ENCODE results near the gene BMAL1.

BMAL1 gene

DNA sequence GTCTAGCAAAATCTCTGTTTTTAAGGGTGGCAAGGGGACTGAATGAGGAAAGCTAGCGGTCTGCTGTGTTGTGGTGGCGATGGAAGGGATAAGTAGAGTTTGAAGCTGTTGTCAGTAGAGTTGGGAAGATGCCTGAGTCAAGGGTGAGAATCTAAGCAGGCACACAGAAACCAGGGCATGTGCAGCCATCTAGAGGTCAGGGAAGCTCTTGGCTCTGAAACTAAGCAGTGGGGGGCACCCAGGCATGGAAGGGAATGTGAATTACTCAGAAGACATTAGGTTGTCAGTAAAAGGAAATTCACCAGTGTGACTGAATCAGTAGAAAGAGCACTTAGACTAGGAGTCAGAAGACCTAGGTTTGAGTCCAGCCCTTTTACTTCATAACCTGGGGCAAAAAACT is 15.4 kb downstream of the BMAL1 start:
- no peak for DNase-seq

DNA sequence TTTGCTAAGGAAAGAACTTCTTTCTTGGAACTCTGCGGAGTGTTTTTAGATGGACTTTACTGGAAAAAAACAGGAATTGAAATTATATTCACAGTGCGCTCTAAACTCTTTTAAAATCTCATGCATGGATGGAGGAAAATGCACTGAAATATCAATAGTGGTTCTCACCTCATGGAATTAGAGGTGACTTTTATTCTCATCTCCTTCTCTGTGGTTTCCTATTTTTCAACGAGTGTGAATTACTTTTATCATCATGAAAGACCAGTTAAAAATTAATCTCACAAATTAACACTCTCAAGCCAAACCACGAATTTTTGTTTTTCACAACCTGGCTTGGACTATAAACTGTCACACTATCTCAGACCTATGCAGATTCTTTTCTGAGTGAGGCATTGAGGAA is 16.6 kb downstream of the BMAL1 start:
- no peak for DNase-seq

DNA sequence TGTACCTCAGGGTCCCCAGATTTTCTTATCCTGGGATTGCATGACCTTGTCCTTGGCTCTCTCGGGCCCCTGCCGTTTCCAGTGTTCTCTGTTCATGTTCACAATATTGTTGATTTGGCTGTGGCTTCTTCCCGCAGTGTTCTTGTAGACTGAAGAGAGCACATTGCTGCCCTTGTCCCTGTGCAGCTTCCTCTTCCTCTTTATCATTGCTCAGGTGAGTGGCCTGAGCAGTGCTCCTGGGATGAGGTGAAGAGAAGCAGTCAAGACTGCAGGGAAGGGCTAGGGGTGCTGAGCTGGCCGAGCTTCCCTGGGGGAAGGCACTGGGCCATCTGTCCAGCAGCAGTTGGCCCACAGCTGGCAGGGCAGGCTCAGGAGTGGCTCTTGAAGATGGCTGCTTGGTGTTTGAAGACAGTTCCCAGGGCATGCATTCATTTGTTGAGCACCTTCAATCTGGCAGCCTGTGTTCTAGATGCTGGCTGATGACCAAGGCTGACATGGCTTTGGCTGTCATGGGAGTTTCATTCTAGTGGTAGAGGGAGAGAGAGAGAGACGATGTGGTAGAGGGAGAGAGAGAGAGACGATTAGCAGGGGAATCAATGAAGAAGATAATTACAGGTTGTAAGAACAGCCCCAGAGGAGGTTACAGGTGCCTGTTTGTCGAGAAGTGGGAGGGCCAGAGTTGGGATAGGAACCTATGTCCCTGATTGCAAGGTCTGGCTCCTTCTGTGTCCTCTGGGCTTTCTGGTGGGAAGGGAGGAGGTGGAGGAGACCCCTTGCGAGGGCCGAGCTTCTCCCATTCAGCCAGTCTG is 17.4 kb downstream of the BMAL1 start:
- no peak for DNase-seq

DNA sequence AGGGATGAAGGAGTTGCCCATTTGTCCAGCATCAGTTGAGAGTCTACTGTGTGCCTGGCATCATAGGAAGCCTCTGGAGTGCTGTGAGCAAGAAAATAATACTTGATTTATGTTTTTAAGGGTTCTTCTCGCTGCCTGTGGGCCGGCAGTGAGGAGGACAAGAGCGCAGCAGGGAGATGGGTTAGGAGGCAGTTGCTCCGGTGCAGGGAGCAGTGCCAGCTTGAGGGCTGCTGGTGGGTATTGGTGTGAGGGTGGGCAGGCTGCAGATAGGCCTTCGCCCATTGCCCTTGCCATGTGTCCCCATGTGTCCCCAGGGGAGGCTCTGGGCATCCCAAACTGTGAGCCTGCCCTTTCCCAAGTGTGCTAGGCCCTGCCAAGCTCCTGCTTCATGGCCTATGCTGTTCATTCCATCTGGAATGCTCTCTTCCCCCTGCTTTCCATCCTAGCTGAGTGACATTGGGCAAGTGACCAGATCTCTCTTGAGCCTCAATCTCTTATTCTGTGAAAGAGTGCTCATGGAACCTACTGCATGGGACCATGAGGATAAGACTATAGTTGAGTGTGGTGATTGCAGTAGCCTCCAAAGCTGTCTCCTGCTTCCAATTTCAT is 19.8 kb downstream of the BMAL1 start:
- no peak for DNase-seq

DNA sequence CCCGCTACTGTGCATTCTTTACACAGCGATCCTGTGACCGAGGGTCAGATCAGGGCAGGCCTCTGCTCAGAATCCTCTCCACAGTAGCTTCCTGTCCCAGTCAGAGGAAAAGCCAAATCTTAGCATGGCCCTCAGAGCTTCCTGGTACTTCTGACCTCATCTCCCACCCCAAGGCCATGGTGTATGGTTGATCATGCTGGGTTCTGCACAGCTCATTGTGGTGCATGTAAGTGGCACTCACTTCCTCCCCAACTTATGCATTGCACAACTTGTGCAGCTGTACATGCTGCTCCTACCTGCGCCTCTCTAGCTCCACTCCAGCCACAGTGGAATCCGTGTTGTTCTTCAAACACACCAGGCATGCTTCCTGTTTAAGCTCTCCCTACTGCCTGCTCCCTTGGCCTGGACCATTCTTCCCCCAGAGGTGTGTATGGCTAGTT is 20.3 kb downstream of the BMAL1 start:
- no peak for DNase-seq

DNA sequence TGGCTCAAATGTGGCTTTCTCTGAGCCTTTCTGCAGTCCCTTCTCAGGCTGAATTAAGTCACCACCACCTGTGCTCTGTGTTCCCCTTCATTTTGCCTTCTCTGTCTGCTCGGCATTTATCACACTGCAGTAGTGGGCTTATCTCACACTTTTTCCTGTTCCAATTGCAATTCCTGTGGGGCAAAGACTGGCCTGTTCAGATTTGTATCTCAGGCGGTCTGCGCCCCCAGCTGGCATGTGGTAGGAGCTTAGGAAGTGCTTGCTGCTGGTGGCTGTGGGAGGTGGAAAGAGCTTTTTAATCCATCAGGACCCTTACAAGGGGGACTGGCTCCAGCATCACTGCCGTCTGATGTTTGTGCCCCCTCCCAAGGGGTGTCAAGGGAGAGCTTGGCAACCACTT is 21.2 kb downstream of the BMAL1 start:
- no peak for DNase-seq

DNA sequence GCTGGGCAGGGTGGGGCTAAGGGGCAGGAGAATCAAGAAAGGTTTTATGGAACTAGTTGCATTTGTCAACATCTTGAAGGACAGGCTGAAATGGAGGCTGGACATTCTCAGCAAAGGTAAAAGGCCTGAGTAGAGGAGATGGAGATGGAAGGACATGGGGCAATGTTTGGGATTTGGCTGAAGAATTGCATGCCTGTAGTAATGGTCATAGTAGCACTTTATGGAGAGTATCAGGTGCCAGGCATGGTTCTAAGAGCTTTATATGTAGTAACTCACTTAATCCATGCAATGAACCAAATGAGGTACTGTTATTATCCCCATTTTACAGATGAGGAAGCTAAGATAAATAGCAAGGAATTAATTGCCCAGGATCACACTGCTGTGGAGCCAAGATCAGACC is 23.9 kb downstream of the BMAL1 start:
- no peak for DNase-seq

DNA sequence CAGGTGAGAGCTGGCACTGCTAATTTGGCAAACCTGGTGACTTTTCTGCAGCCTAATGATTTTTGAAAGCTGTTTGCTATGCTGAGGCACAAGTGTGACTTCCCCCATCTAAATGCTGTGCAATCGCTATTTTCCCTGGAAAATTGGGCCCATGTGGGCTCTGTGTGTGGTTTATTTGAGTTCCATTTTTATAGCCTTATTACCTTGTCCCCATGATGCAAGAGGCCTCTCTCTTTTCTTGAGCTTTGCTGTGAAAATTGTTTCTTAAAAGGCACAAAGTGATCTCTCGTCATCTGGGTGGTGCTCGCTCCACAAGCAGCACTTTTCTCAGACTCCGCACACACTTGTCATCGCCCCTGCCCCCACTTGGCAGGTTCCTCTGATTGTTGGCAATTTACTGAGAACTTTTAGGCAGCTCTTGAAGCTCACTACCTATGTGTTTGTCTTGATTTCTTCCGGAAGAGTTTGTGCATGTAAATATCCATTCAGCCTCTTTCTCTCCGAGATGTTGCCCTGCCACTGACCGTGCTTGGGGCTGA is 24.9 kb downstream of the BMAL1 start:
- DNase-seq, result no peak

DNA sequence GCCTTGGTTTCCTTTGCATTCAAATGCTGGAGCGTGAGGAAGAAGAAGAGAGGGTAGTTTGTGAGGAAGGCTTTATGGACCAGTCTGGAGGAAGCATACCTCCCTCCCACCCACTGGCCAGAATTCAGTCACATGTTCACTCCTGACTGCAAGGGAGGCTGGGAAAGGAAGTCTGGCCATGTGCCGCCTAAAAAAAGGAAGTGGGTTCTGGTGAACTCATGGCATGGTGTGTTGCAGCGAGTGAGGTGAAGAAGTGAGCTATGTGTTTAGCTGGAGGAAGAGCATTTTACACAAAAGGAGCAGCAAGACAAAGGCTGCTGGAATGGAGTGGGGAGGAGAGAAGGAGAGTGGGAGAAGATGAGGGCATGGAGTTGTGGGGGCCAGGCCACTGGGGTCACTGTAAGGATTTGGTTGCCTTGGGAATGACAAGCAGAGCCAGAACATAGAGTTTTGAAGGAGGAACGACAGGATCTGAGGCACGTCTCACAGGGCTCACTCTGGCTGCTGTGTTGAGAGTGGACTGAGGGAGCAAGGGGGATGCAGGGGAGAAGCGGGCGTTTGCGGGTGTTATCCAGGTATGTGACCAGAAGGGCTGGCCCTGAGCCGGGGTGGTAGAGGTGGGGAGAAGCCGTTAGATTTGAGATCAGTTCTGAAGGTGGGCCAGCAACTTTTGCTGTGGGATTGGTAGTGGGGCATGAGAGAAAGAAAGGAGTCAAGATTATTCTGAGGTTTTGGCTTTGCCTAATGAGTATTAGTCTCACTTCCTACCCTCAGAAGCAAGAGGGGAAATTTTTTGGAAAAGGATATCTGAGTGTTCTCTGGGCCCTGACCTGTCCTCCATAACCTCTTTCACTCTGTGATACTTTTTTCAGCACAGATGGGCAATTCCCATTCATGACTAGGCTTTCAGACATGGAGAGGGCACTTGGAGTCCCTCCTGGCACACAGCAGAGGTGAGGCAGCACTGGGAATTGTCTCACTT is 26.4 kb downstream of the BMAL1 start:
- DNase-seq, result no peak

DNA sequence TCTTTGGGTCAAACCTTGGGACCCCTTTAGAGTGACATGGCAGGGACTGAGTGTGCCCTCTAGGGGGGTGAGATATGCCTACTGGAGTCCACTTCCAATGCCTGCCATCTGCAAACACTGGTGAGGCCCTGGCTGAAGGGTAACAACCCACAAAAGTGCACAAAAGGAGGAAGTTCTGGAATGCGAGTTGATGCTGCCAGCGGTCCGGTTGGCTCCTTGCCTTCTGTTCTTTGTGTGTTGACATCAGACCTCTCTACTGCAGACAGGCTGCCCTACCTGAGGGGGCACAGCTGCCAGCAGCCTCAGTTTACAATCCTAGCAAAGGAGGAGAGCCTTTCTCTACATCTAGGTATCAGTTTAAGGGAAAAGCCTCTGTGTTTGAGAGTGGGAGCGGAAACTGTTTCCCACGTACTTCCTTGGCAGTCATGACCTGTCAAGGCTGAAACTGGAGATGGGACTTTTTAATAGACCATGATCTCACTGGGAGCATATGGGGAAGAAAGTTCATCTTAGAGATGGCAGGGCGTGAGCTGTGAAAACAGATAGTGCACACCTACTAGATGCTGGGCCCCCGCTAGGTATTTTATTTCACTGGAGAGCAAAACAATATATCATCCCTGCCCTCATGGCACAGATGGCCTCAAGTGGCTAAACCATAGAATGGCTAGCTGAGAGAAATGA is 27.2 kb downstream of the BMAL1 start:
- DNase-seq, result no peak

DNA sequence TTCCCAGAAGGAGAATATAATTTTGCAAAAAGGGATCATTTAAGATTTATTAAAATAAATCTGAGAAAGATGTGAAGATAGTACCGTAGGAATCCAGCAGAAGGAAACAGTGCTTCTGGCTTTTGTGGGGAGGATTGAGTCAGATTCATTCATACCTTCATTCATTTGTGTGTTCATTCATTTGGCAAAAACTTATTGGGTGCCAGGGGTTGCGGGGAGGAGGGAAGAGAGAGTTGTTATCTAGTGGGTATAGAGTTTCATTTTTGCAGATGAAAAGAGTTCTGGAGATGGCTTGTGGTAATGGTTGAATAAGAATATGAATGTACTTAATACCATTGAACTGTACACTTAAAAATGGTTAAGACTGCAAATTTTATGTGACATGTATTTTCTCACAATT is 31.1 kb downstream of the BMAL1 start:
- no peak for DNase-seq

DNA sequence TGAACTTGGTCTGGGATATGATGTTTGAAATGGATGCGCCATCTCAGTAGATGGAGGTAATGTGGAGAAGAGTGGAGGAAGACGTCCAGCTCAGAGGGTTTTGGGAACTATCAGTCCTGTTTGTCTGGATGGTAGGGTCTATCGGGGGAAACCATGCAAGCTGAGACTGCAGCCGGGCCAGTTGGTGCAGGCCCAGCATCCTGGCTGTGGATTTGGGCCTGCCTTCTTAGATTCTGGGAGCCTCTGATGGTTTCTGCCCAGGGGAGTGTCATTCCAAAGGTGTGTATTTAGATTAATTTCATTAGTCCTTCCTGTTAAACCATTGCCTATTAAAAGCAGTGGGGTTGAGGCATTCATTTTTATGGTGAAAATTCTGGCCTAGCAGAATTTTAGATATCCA is 31.6 kb downstream of the BMAL1 start:
- no peak for DNase-seq

DNA sequence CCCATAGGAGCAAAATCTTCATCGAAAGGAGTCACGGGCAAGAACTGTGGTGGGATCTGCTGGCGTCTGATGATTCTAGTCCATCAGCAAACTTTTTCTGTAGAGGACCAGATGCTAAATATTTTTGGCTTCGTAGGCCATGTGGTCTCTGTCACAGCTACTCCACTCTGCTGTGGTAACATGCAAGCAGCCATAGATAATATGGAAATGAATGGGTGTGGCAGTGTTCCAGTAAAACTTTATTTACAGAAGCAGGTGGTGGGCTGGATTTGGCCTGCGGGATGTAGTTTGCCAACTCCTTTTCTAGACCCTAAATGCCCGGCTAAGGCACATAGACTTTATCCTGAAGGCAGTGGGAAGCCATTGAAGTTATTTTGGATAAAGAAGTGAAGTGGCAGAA is 32.9 kb downstream of the BMAL1 start:
- no peak for DNase-seq

DNA sequence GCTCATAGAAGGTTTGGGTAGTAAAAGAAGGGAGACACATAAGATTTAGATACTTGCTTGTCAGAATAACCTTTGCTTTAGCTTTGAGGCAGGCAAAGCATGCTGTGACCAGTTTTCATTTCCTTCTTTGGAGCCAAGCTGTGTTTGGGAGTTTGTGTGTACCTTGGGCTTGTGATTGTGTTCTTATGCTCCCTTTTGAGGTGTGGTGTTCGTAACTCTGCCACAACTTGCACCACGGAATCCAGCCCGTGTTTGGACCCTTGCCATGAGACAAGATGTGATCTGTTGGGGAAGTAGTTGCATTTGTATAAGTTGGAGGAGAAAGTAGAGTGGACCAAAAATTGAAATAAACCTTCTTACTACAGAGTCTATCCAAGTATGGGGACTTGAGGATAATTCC is 34.0 kb downstream of the BMAL1 start:
- no peak for DNase-seq

DNA sequence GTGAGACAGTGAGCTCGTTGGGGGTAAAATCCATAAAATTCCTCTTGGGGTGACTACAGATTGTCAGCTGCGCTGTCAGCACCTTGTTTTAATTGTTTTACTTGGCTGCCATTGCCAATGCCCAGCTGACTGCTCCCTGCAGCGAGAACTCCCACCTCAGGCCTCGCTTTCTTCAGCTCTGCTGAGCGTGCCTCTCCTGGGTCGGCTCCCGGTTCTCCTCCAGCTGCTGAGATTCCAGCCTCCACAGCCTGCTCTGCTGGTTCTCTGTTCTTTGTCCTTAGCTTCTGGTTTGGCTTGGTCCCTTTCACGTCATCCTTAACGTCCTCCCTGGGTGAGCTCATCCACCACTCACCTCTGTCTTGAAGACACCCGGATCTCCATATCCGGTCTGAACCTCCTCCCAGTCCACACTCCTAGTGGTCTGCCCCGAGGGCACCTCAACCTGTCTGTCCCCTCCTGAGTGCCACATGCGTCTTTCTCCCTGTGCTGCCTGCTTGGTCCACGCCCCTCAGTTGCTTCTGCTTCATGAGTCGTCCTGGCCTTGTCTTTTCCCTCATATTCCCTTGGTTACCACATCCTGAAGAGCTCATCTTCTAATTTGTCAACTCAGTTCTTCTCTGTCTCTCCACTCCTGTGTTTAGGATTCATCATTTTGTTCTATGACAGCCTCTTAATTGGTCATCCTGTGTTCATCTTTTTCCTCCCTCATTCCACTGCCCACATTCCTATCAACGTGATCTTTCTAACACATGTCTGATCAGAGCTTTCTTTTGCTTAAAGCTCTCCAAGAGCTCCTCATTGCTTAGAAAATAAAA is 35.6 kb downstream of the BMAL1 start:
- no peak for DNase-seq

DNA sequence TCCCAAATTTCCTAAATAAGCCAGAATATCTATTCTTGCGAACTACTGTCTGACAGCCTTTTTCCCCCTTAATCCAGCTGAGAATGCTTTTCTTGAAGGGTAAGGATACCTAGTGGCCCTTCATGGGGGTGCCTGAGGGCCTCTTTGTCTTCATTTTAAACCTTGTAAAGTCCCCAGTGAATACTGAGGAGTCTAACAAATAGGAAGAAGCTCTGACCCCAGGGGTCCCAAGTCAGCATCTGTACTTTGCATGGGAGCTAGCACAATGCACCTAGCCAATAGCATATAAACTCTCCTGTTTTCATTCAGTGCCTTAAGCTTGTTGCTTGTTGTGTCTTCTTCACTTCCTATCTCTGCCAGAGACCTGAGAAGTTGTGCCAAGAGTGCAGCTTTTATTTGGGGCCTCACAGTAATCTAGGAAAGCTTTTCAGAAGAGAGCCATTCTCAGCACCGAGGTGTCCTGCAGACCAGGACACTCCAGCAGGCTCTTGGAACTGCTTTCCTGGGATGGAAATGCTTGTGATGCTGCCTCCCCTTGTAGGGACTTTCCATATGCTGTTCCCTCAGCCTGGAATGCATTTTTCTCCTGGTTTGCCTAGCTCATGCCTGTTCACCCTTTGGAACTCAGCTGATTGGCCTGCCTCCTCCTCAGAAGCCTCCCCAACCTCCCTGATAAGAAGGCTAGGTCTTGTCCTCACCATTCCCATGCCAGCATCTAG is 37.2 kb downstream of the BMAL1 start:
- no peak for DNase-seq

DNA sequence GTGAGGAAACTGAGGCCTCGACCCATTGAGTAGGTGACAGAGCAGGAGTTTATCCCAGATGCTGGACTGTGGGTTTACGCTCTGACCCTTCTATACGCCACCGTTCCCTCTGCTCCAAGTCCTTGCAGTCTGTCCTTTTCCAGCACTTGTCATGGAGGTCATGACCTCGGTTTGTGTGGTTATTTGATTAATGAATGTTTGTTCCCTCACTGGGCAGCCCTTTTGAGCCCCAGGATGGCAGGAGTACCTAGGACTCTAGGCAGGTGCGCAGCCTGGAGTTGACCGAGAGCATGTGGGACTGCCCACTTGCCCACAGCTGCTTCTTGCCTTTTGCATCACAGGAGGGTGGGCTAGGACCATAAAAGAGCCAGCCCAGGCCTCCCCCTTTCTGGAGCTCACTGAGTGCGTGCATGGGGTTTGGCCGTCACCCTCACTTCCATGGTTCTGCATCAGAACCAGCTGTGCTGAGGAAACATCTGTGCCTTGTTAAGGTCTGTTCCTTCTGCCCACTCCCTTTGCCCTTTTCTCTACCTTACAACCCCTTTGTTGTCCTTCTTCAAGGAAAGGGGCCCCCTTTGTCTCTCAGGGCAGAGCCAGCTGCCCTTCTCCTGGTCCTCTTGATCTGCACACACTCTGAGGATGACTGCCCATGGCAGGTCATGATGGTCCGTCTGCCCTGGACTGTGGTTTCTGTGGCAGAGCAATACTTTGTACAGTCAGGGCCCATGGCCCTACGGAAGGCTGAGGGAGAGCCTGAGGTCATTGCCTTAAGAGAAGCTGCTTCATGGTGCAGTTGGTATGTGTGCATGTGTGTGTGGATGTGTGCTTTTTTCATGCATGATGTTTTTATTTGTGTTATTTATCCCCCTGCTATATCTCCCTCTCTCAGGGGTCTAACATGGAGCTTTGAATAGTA is 38.2 kb downstream of the BMAL1 start:
- no peak for DNase-seq

DNA sequence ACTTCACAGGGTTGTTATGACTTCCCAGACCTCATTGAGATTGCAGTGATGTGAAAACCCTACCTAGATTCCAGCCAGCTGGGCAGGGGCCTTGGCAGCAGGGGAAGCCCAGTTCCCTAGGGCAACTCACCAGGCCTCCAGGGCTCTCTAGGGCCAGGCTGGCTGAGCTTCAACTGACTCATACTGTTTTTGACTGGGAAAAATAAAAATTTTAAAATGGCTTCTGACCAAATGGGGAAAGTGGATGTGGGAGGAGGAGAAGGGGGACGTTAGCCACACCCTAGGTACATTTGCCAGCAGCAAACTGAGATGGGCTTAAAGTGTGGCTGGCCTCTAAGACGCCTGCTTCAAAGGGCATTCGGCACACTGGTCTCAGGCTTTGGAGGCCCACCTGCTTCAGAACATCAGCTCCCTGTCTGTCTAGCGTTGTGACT is 39.0 kb downstream of the BMAL1 start:
- no peak for DNase-seq

DNA sequence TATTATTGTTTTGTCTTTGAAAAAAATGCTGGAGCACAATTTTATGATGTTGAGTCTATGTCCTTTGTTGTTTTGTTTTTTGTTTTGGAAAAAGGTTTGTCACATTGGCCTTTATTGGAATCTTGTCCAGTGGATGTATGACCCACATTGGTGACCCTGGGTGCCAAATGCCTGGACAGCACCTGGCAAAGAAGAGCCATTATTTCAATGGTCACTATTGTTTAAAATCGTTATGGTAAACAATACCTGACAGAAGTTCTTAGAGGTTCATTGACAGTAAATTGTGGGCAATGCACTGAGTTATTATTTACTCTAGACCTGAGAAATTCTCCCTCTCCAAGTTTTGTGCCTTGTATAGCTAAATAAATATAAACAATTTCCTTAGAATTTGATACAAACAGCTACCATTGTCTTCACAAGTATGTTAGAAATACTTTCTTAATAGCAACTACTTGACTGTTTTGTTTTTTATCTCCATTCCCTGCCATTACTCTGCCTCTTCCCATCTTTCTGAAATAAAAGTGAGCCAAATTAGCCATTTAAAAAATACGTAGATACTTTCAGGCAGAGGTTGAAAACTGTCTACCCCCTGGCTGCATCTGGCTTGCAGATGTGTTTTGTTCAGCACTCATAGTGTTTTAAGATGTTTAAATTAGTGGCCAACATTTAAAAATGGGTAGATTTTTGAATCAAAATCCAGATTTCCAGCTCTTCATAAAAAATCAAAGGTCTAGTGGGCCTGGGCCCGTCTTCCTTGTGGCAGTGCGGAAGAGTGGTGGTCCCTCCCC is 39.9 kb downstream of the BMAL1 start:
- DNase-seq, result no peak
